K562 (cell line): Measurements from ENCODE around the gene LY6G6F. TPM values are rescaled to one million over a fixed set of nuclear protein-coding genes. Genes with fewer than 3 reads are reported as not detected.
A peak's percentile ranks its signal among the peaks of the same experiment; 100 is the strongest.

Source experiments
- C11orf30 ChIP-seq: fragments of 450-650 bp; IDR thresholded peaks from 2 replicates; pipeline ENCODE4 v1.6.1; 2016; ENCODE audit warnings: low read depth, mild to moderate bottlenecking
- CCAR2 ChIP-seq: fragments of 200-400 bp; formaldehyde crosslinking; IDR thresholded peaks from 2 replicates; pipeline ENCODE4 v1.6.1; 2017; ENCODE audit warnings: mild to moderate bottlenecking, low read depth, low read length
- CEBPB ChIP-seq: fragments of 450-650 bp; IDR thresholded peaks from 2 replicates; pipeline ENCODE4 v1.6.1; 2016; ENCODE audit warnings: missing genetic modification characterization, missing compliant biosample characterization
- CXXC5 ChIP-seq: fragments of 250-450 bp; sonication (Bioruptor Pico); IDR thresholded peaks from 2 replicates; pipeline ENCODE4 v1.8.0; 2022; ENCODE audit warnings: inconsistent platforms, mild to moderate bottlenecking, moderate library complexity
- DDX20 ChIP-seq: fragments of 450-650 bp; IDR thresholded peaks from 2 replicates; pipeline ENCODE4 v1.6.1; 2016; ENCODE audit warnings: missing genetic modification characterization, low read depth, mild to moderate bottlenecking, missing compliant biosample characterization, moderate library complexity
- EWSR1 ChIP-seq: fragments of 450-650 bp; IDR thresholded peaks from 2 replicates; pipeline ENCODE4 v1.6.1; 2018; ENCODE audit warnings: borderline replicate concordance, mild to moderate bottlenecking, low read depth, moderate library complexity; ENCODE audit not compliant: partially characterized antibody
- HDGF ChIP-seq: fragments of 450-650 bp; IDR thresholded peaks from 2 replicates; pipeline ENCODE4 v1.6.1; 2016
- KLF13 ChIP-seq: fragments of 450-650 bp; IDR thresholded peaks from 2 replicates; pipeline ENCODE4 v1.6.1; 2016; ENCODE audit warnings: missing genetic modification characterization, low read depth, mild to moderate bottlenecking, missing compliant biosample characterization, moderate library complexity, borderline replicate concordance
- NR2C2 ChIP-seq, 2 experiments: fragments of 200-800 bp in 1 of 2; sonication (Bioruptor generic) in 1 of 2; sonication (generic) in 1 of 2; formaldehyde crosslinking in 1 of 2; IDR thresholded peaks; 2 replicates each; pipeline versions ENCODE4 v1.6.1 to v1.8.0; 2016 to 2022; ENCODE audit warnings: mild to moderate bottlenecking in 1 of 2, missing compliant biosample characterization in 1 of 2, missing genetic modification characterization in 1 of 2, missing genetic modification reagents in 1 of 2
- NR3C1 ChIP-seq: sonication (generic); formaldehyde crosslinking; IDR thresholded peaks from 2 replicates; pipeline ENCODE4 v1.8.1; 2022; ENCODE audit warnings: missing genetic modification reagents
- NUFIP1 ChIP-seq: fragments of 450-650 bp; IDR thresholded peaks from 2 replicates; pipeline ENCODE4 v1.6.1; 2018; ENCODE audit not compliant: partially characterized antibody
- SNIP1 ChIP-seq: fragments of 450-650 bp; IDR thresholded peaks from 2 replicates; pipeline ENCODE4 v1.7.1; 2017; ENCODE audit warnings: low read depth, mild to moderate bottlenecking
- SRSF9 ChIP-seq: fragments of 200-400 bp; formaldehyde crosslinking; IDR thresholded peaks from 2 replicates; pipeline ENCODE4 v1.6.1; 2017; ENCODE audit warnings: low read depth, low read length, borderline replicate concordance
- TAF1 ChIP-seq: IDR thresholded peaks from 2 replicates; pipeline ENCODE4 v1.6.1; 2011; ENCODE audit warnings: mild to moderate bottlenecking, low read length, moderate library complexity; ENCODE audit not compliant: insufficient read depth, control insufficient read depth, severe bottlenecking; ENCODE audit errors: extremely low read depth
- TCF7 ChIP-seq: sonication (generic); IDR thresholded peaks from 2 replicates; pipeline ENCODE4 v1.6.1; 2016; ENCODE audit warnings: antibody characterized with exemption, borderline replicate concordance
- TEAD1 ChIP-seq, 2 experiments: fragments of 450-650 bp in 1 of 2; sonication (generic) in 1 of 2; formaldehyde crosslinking; IDR thresholded peaks; 2 replicates each; pipeline versions ENCODE4 v1.4.0 to v1.8.0; 2020 to 2022; ENCODE audit warnings: mild to moderate bottlenecking in 2 of 2, missing genetic modification reagents in 1 of 2
- XRCC3 ChIP-seq: fragments of 450-650 bp; IDR thresholded peaks from 2 replicates; pipeline ENCODE4 v1.6.1; 2017; ENCODE audit warnings: mild to moderate bottlenecking, moderate library complexity
- XRCC5 ChIP-seq: fragments of 200-400 bp; formaldehyde crosslinking; IDR thresholded peaks from 2 replicates; pipeline ENCODE4 v1.6.1; 2017; ENCODE audit warnings: low read depth, mild to moderate bottlenecking, low read length
- ZNF561 ChIP-seq: fragments of 450-650 bp; formaldehyde crosslinking; conservative IDR thresholded peaks from 2 replicates; pipeline ENCODE4 v1.4.0; 2020; ENCODE audit warnings: mild to moderate bottlenecking, moderate library complexity
- ZNF830 ChIP-seq: fragments of 250-450 bp; sonication (Bioruptor Pico); IDR thresholded peaks from 2 replicates; pipeline ENCODE4 v1.5.0; 2021; ENCODE audit warnings: mild to moderate bottlenecking
- polyA plus RNA-seq, 8 experiments: library from polyadenylated mRNA; depleted of rRNA in 4 of 8; stranded (reverse) in 5 of 8; unstranded in 3 of 8; fragments of >200 nt; fragmentation: Nextera tagmentation in 2 of 8; fragmentation: Illumina TruSeq in 1 of 8; extraction: Ambion mirVana in 2 of 8; extraction: Trizol in 1 of 8; gene quantifications; 2 replicates each; pipeline versions ENCODE4 v1.2.1 to v1.2.3, GENCODE V29; 2011 to 2014; ENCODE audit warnings: inconsistent platforms in 1 of 8, missing spikeins in 1 of 8
- total RNA-seq, 7 experiments: library from RNA; depleted of rRNA in 6 of 7; stranded (reverse); fragments of >200 nt in 6 of 7; fragmentation: Illumina TruSeq in 2 of 7; extraction: Trizol in 2 of 7; gene quantifications; 2 replicates each; pipeline versions ENCODE4 v1.2.1 to v1.2.3, GENCODE V29; 2011 to 2021; ENCODE audit warnings: low replicate concordance in 1 of 7
- TF ChIP-seq, protein P1 (sequence below): sonication (generic); formaldehyde crosslinking; IDR thresholded peaks from 2 replicates; pipeline ENCODE4 v1.8.0; 2022; ENCODE audit warnings: mild to moderate bottlenecking, missing genetic modification reagents

Gene LY6G6F
- total and polyA plus RNA-seq, 9 of the 15 experiments (the other 6 are each of a cell fraction or from before 2014, with no cell fraction given), result 0.14 to 0.50 (median 0.28) TPM; not detected in 2

DNA sequence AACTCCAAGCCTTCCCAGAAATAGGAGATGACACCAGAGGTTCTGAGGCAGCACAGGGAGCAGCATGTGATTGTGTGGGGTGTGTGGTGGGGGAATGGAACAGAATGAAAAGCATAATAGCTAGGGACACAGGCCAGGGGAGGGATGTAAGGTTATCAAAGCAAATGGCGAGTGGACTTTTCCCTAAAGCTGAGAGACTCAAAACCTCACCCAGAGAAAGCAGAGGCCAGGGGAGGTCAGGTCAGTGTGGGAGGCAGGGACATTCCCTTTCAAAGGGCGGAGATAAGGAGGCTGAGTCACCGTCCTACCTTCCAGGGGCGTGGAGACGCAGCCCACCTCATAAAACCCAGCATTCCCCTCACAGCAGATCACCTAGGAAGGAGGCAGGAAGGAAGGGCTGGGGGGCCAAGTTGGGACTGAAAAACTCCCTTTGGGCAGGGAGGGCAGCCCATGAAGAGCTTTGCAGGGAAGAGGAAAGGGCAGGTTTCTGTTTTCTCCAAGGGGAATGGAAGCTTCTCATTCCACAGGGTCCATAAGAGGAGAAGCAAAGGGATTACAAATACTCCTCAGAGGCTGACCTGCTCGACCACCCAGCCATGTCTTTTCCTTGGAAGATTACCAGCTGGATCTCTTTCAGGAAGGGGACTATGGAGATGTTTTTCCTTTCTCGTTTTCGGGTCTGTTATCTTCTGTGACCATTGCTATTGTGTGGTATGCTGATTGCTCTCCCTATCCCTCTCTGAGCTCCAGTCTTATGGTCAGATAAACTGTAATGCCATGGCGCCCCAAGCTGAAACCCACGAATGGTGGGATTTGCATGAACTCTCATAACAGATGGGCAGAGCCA lies 16.2 kb upstream of the LY6G6F start (continued):
- TF ChIP-seq TAF1 (peak; percentile 40), CCAR2 (no peak), KLF13 (tag) (peak; percentile 64), HDGF (peak; percentile 25; the same call in 1 of the 2 replicates), CEBPB (tag) (no peak), CXXC5 (CRISPR knock-in tag) (peak; percentile 91), XRCC5 (no peak; the same call in 1 of the 2 replicates), EWSR1 (no peak), DDX20 (tag) (no peak), C11orf30 (peak; percentile 87), TCF7 (peak; percentile 95), NR3C1 (CRISPR knock-in tag) (no peak), ZNF830 (CRISPR knock-in tag) (peak; percentile 88; the same call in 1 of the 2 replicates), XRCC3 (no peak), NUFIP1 (no peak), SRSF9 (no peak), NR2C2 (CRISPR knock-in tag; IDR thresholded peaks at IDR 0.05) (no peak), NR2C2 (tag; IDR thresholded peaks at IDR 0.05) (peak; percentile 84), SNIP1 (no peak), ZNF561 (CRISPR knock-in tag) (no peak), TEAD1 (CRISPR knock-in tag; IDR thresholded peaks at IDR 0.05) (peak in 1 of 2 experiments; percentile 88; a peak in 3 of 4 replicates)
- TF ChIP-seq, protein P1, sequence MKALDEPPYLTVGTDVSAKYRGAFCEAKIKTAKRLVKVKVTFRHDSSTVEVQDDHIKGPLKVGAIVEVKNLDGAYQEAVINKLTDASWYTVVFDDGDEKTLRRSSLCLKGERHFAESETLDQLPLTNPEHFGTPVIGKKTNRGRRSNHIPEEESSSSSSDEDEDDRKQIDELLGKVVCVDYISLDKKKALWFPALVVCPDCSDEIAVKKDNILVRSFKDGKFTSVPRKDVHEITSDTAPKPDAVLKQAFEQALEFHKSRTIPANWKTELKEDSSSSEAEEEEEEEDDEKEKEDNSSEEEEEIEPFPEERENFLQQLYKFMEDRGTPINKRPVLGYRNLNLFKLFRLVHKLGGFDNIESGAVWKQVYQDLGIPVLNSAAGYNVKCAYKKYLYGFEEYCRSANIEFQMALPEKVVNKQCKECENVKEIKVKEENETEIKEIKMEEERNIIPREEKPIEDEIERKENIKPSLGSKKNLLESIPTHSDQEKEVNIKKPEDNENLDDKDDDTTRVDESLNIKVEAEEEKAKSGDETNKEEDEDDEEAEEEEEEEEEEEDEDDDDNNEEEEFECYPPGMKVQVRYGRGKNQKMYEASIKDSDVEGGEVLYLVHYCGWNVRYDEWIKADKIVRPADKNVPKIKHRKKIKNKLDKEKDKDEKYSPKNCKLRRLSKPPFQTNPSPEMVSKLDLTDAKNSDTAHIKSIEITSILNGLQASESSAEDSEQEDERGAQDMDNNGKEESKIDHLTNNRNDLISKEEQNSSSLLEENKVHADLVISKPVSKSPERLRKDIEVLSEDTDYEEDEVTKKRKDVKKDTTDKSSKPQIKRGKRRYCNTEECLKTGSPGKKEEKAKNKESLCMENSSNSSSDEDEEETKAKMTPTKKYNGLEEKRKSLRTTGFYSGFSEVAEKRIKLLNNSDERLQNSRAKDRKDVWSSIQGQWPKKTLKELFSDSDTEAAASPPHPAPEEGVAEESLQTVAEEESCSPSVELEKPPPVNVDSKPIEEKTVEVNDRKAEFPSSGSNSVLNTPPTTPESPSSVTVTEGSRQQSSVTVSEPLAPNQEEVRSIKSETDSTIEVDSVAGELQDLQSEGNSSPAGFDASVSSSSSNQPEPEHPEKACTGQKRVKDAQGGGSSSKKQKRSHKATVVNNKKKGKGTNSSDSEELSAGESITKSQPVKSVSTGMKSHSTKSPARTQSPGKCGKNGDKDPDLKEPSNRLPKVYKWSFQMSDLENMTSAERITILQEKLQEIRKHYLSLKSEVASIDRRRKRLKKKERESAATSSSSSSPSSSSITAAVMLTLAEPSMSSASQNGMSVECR (CRISPR knock-in tag), result no peak
